HepG2 (cell line): ENCODE data around the gene TNFRSF6B.

ENCODE experiments used
- ATF7 ChIP-seq, 2 experiments: fragments of 450-650 bp in 1 of 2; sonication (generic) in 1 of 2; formaldehyde crosslinking in 1 of 2; IDR thresholded peaks; 2 replicates each; pipeline versions ENCODE4 v1.4.0 to v1.6.1; 2016 to 2020; ENCODE audit warnings: antibody characterized with exemption in 1 of 2, mild to moderate bottlenecking in 1 of 2, missing genetic modification reagents in 1 of 2
- FOXM1 ChIP-seq: sonication (generic); formaldehyde crosslinking; IDR thresholded peaks from 2 replicates; pipeline ENCODE4 v1.5.0; 2020; ENCODE audit warnings: missing genetic modification reagents
- HDAC1 ChIP-seq: sonication (generic); formaldehyde crosslinking; IDR thresholded peaks from 2 replicates; pipeline ENCODE4 v1.5.1; 2020; ENCODE audit warnings: mild to moderate bottlenecking, missing genetic modification reagents
- IKZF1 ChIP-seq: fragments of 450-650 bp; IDR thresholded peaks from 2 replicates; pipeline ENCODE4 v1.7.1; 2016
- KLF9 ChIP-seq: IDR thresholded peaks from 2 replicates; pipeline ENCODE4 v1.6.1; 2016; ENCODE audit warnings: low read depth
- MXI1 ChIP-seq: IDR thresholded peaks from 3 replicates; pipeline ENCODE4 v1.6.1; 2012; ENCODE audit warnings: low read depth, low read length, inconsistent platforms, borderline replicate concordance
- NFATC3 ChIP-seq: sonication (generic); formaldehyde crosslinking; IDR thresholded peaks from 2 replicates; pipeline ENCODE4 v1.5.1; 2020; ENCODE audit warnings: mild to moderate bottlenecking, missing genetic modification reagents
- NONO ChIP-seq, 2 experiments: fragments of 450-650 bp in 1 of 2; sonication (generic) in 1 of 2; formaldehyde crosslinking in 1 of 2; IDR thresholded peaks in 1 of 2; conservative IDR thresholded peaks in 1 of 2; 2 replicates each; pipeline versions ENCODE4 v1.6.1 to v1.8.0; 2017 to 2022; ENCODE audit warnings: mild to moderate bottlenecking in 1 of 2, missing genetic modification reagents in 1 of 2, moderate library complexity in 1 of 2
- RAD21 ChIP-seq: fragments of 450-650 bp; formaldehyde crosslinking; IDR thresholded peaks from 2 replicates; pipeline ENCODE4 v1.5.0; 2020; ENCODE audit warnings: mild to moderate bottlenecking
- ZNF720 ChIP-seq: sonication (generic); formaldehyde crosslinking; IDR thresholded peaks from 2 replicates; pipeline ENCODE4 v1.4.0; 2020; ENCODE audit warnings: missing genetic modification reagents
- TF ChIP-seq, protein P1 (sequence below), 2 experiments: sonication (generic) in 1 of 2; formaldehyde crosslinking in 1 of 2; IDR thresholded peaks; 2 replicates each; pipeline versions ENCODE4 v1.5.1 to v1.6.1; 2011 to 2020; ENCODE audit warnings: borderline replicate concordance in 1 of 2, low read depth in 1 of 2, low read length in 1 of 2, mild to moderate bottlenecking in 1 of 2, missing genetic modification reagents in 1 of 2, moderate library complexity in 1 of 2

DNA sequence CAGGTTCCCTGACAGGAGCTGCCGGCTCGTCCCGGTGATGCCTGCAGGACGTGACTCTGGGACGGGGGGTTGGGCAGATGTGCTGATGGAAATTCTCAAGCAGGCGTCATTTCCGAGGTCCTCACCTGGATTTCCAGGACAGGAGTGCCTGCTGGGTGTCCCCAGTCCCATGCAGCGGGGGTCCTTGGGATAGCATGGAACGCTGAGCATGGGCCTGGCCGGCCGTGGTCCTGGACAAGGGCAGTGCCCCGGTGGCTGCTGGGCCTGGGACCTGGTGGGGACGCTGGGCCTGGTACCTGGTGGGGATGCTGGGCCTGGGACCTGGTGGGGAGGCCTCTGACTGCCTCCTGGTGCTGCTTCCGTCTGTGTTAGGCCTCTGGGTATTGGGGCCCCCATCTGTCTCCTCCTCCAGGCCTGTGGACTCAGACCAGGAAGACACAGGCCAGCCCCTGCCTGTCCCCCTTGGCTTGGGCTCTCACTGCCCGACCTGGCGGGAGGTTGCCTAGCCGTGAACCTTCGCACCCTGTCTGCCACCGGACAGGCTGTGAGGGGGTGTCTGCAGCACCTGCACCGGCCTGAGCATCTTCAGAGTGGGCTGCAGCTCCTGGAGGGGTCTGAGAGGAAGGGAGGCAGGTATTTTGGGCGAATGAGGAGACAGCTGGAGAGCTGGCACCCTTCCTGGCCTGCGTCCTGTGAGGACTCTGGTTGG lies 32.2 kb upstream of the TNFRSF6B start:
- TF ChIP-seq, protein P1, sequence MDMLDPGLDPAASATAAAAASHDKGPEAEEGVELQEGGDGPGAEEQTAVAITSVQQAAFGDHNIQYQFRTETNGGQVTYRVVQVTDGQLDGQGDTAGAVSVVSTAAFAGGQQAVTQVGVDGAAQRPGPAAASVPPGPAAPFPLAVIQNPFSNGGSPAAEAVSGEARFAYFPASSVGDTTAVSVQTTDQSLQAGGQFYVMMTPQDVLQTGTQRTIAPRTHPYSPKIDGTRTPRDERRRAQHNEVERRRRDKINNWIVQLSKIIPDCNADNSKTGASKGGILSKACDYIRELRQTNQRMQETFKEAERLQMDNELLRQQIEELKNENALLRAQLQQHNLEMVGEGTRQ (IDR thresholded peaks at IDR 0.05; ENCODE audit: low read depth, low read length) = no peak
- TF ChIP-seq, protein P1 (CRISPR knock-in tag; IDR thresholded peaks at IDR 0.05; ENCODE audit: borderline replicate concordance) = no peak
- TF ChIP-seq KLF9 (CRISPR knock-in tag) (no peak), MXI1 (no peak), FOXM1 (CRISPR knock-in tag) (no peak), NONO (IDR thresholded peaks at IDR 0.05) (no peak), NONO (CRISPR knock-in tag; conservative IDR thresholded peaks at IDR 0.05) (no peak), RAD21 (CRISPR knock-in tag) (no peak), ATF7 (IDR thresholded peaks at IDR 0.05) (no peak), ATF7 (CRISPR knock-in tag; IDR thresholded peaks at IDR 0.05) (no peak), ZNF720 (CRISPR knock-in tag) (no peak), NFATC3 (CRISPR knock-in tag) (no peak), HDAC1 (CRISPR knock-in tag) (no peak), IKZF1 (no peak)
